AG20443 (cell line): ENCODE results near the gene HLA-DRB5.
"Not testable (repeated sequence)": the region's sequence is repeated elsewhere in the genome, so short reads cannot be mapped to it uniquely, and the experiment has no call there.

ENCODE experiments used
- DNase-seq: peaks from one replicate; pipeline ENCODE4 v3.0.0; 2012; ENCODE audit warnings: low spot score, mixed read lengths

HLA-DRB5 gene

DNA sequence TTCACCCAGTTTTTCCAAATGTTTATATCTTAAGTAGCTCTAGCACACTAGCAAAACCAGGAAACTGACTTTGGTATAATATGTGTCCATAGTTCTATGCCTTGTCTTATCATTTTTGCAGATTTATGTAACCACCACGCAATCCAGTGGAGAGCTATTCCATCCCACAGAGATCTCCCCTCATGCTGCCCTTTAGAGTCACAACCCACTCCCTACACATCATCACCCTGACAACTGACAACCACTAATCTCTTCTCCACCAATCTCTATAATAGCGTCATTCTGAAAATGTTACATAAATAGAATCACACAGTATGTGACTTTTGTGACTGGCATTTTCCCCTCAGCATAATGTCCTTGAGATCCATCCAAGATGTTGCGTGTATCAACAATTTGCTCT is 29.1 kb downstream of the HLA-DRB5 start:
- DNase-seq, result no peak

DNA sequence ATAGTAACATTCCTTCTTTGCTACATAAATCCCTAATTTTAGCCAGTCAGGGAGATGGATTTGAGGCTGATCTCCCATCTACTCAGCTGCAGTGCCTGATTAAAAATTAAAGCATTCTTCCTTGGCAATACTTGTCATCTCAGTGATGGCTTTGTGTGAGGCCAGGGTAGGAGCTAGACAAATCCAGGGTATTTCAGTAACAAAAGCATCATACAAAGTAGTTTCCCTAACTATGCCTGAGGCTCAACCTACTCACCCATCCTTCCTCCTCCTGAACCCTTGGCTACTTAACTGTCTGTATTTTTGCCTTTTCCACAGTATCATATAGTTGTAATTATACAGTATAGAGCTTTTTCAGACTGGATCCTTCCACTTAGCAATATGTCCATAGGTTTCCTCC is 37.7 kb downstream of the HLA-DRB5 start:
- DNase-seq, result no peak

DNA sequence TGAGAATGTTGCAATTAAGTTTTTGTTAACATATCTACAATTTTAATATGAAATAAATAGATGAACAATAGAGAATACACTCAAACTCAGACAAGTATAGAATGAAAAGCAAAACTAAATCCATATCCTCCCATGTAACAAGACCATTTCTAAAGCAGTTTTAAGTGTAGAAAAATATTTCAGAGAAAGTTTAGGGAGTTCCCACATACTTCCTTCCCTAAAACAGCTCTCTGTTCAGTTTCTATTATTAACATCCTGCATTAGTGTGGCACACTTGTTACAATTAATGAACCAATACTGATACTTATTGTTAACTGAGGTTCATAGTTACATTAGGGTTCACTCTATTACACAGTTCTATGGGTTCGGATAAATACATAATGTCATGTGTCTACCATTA is 38.4 kb downstream of the HLA-DRB5 start:
- no peak for DNase-seq

DNA sequence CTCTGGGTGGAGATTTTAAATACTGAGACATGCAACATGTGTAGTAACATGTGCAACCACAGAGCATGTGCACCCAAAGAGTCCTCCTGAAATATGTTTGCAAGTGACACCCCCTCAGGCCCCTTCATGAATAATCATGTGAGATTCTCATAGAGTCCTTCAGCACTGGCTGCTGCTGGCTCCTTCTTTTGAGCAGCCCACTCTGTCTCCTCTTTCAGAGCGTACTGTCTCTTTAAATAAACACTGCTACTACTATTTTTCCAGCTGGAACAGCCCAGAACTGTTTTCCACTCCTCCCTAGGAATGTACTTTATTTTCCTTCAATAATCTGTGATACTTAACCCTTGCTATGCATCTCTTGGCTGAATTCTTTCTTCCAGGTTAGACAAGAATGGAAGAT is 42.0 kb downstream of the HLA-DRB5 start:
- DNase-seq, result no peak

DNA sequence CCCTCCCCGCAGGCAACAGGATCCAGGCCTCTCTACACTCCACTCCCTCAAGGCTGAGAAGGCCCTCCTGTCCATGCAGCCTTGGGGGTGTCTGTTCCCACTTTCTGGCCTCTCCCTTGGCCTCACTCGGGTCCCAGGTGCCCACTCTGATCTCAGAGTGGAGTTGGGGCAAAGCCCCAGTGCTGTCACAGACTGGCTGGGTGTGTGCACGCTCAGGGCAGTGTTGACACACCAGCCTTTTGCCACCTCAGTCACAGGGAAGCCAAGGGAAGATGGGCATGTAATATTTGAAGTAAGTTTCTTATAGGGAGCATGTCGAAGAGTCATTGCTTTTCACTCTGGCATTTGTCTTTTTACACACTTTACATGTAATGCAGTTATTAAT is 45.5 kb downstream of the HLA-DRB5 start:
- DNase-seq, result no peak

DNA sequence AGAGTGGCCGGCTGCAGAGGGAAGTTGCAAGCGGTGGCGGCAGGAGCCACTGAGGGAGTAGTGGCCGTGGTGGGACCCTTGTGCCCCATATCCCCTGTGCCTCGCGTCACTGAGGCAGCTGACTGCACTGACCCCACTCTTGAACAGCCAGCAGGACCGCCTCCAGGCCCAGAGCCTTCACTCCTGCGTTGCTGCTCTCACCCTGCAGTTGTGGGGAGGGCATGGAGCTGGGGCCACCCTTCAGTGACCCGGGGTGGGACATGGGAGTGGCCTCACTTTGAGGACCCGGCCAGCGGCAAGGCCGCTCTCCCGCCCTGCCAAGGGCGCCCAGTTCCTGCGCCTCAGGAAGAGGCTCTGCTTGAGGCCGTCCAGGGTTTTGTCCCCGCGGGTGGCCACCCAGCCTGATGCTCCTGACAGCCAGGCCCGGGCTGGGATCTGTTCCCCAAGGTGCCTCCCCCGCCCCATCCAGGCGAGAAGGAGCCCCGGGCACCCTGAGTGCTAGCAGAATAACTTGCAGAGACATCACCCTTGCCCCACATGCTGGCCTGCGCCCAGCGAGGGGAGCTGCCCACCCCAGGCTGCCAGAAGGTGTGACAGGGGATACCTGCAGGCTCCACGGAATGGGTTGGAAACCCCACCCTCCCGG is 46.0 kb downstream of the HLA-DRB5 start:
- no peak for DNase-seq

DNA sequence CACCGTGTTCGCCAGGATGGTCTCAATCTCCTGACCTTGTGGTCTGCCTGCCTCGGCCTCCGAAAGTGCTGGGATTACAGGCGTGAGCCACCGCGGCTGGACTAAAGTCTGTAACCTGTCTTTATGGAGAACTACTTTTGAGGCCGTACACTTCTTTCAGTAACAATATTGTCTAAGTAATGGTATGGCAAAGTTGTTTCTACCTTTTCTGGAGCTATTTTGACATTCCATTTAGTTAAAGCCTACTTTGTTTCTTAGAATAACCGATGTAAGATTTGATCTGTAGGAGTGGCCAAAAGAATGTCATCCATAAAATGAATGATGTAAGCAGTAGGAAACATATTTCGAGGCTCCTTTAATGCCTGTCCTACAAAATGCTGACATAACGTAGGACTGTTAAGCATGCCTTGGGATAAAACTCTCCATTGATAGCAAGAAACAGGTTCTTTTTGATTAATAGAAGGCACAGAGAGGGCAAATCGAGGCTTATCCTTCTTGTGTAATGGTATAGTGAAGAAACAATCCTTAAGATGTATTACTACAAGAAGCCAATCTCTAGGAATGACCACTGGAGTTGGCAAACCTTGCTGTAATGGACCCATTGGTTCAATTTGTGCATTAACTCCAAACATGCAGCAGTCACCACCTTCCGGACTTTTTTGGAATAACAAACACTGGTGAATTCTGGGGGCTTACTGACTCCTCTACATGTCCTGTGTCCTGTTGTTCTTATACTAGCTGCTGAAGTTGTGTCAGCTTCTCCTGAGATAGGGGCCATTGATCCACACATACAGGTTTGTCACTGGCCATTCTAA is 54.5 kb downstream of the HLA-DRB5 start:
- no peak for DNase-seq

DNA sequence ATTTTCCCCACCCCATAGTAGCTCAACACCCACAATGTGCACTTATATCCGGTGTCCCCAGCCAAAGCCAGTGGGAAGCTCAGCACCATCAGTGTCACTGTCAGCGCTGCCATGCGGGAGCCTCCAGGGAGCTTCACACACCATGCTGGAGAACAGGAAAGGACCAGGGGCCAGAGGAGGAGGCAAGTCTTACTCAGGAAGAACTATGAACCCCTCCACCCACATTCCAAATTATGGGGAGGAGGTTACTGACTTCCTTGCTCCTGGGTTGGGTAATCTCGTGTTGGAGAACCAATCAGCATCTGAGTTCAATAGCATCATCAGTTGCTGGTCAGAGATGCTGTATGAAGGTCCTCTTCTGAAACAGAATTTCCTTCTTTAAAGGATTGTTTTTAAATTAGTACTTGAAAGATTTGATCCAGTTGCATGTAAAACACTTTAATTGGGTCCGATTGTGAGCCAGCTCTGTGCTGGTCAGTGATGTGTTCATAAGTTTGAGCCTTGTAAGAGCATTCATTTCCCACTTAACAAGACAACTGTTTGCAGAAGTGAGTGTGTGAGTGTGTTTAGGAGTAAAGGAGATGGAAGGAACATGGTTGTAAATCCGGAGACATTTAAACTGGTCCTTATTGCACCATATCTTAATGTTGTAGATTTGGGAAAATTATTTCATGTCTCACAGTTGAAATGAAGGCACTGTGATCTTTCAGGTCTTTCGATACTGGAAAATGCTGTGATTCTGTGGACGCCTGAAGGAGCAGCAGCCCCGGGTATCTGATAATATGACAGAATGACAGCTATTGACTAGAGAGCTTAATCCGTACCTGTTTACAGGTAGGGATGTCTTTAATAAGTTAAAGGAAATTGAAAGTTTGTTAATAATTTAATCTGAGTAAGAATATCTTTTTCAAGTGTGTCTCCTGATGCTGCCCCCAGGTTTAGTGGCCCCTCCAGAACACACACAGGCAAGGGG is 56.4 kb downstream of the HLA-DRB5 start:
- DNase-seq, result not testable (repeated sequence)

DNA sequence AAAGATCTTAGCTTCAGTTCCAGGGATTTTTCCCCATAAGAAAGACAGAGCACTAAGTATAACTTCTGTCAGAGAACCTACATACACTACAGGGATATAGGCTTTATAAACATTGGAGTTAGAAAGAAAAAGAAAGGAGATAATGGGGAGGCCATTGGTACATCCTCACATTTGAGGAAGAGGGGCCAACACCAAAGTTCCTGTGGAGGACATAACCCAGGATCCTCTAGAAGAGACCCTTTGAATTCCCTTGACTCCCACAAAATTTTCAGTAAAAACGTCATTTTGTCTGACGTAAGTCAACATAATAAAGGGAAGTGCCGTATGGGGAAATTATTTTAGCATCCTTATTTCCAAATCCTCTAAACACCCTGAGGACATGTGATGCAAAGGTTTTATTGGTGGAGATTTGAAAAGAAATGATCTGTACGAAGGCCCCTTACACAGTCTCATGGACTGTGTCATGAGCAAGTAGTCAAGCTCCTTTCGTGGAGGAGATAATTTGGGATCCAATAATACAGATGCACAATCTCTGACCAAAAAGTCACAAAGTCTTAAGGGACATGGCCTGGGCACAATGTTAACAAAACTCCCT is 57.2 kb downstream of the HLA-DRB5 start:
- no peak for DNase-seq

DNA sequence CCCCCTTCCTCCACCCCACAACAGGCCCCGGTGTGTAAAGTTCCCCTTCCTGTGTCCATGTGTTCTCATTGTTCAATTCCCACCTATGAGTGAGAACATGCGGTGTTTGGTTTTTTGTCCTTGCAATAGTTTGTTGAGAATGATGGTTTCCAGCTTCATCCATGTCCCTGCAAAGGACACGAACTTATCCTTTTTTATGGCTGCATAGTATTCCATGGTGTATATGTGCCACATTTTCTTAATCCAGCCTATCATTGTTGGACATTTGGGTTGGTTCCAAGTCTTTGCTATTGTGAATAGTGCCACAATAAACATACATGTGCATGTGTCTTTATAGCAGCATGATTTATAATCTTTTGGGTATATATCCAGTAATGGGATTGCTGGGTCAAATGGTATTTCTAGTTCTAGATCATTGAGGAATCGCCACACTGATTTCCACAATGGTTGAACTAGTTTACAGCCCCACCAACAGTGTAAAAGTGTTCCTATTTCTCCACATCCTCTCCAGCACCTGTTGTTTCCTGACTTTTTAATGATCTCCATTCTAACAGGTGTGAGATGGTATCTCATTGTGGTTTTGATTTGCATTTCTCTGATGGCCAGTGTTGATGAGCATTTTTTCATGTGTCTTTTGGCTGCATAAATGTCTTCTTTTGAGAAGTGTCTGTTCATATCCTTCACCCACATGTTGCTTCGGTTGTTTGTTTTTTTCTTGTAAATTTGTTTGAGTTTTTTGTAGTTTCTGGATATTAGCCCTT is 62.2 kb downstream of the HLA-DRB5 start:
- not testable (repeated sequence) for DNase-seq
